Measurements from ENCODE around the gene C11orf54. TPM values are rescaled to one million over a fixed set of nuclear protein-coding genes. Genes with fewer than 3 reads are reported as not detected.

C11orf54 gene
- total RNA-seq, 1 experiment from 2014 or later: 17.1 TPM

DNA sequence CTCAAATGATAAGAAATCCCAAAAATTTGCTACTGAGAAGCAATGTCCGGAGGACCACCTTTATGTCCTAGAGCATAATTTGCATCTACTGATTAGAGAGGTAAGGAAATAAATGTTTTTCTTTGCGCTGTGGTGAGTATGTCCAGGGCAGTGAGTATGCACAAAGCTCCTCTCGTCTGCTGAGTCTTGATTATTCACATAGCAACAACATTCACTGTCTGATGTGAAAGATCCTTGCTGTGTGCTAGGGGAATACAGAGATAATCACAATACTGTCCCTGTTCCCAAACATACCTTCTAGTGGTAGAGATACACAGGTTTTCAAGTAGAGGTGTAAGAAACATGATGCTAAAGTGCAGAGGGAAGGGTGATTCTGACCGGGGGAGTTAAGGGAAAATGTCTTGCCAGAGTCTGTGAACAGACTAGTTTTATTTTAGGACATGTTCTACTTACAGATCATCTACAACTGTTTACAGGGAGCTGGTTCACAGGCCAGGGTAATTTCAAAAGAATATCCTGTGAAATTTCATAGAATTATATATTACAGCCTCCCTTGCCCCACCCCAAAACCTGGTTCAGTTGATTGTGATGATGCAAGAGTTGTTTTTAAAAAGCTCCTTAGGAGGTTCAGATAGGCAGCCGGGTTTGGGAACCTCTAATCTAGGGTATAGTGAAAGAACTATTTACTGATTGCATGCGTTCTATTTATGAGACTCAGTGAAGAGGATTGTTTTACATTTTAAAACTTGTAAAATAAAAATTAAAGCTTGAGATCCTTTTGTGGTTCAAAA lies 55.2 kb downstream of the C11orf54 start:
- H3K36me3 Mint-ChIP-seq (ENCODE audit: insufficient read depth, unreplicated experiment): peaks cover 17% of the 10 kb centered on the region
- H3K9me3 Mint-ChIP-seq (ENCODE audit: low read depth, unreplicated experiment): no peaks in the 10 kb centered on the region
- H3K27ac Mint-ChIP-seq (ENCODE audit: unreplicated experiment): no peak overlapping the region
- DNase-seq: no peak
- intact Hi-C loops (cut with micrococcal nuclease; ENCODE audit: unreplicated experiment): no loop called here
- BruUV-seq (replicated peaks): no TSS peak
- no peak overlapping the region for H3K4me3 Mint-ChIP-seq (ENCODE audit: low read depth, unreplicated experiment)
- no peak for TF ChIP-seq CTCF (IDR thresholded peaks at IDR 0.05; ENCODE audit: unreplicated experiment)
- no peaks in the 10 kb centered on the region for H3K4me1 Mint-ChIP-seq (ENCODE audit: low read depth, unreplicated experiment)
- H3K27me3 Mint-ChIP-seq (ENCODE audit: unreplicated experiment): no peaks in the 10 kb centered on the region
- CTCF ChIA-PET: no interaction called here

GRCh38 chr11:93801366-93801765 lies 59.9 kb downstream of the C11orf54 start:
- Mint-ChIP-seq H3K4me3 (ENCODE audit: low read depth, unreplicated experiment) (no peak overlapping the region), H3K27me3 (ENCODE audit: unreplicated experiment) (no peaks in the 10 kb centered on the region), H3K36me3 (ENCODE audit: insufficient read depth, unreplicated experiment) (peaks cover 12% of the 10 kb centered on the region), H3K4me1 (ENCODE audit: low read depth, unreplicated experiment) (no peaks in the 10 kb centered on the region), H3K27ac (ENCODE audit: unreplicated experiment) (no peak overlapping the region), H3K9me3 (ENCODE audit: low read depth, unreplicated experiment) (no peaks in the 10 kb centered on the region)
- intact Hi-C loops (cut with micrococcal nuclease; ENCODE audit: unreplicated experiment): no loop called here
- CTCF ChIA-PET: no interaction called here
- DNase-seq: no peak
- BruUV-seq (replicated peaks): no TSS peak
- TF ChIP-seq CTCF (IDR thresholded peaks at IDR 0.05; ENCODE audit: unreplicated experiment): no peak

GRCh38 chr11:93804879-93805278 lies 63.4 kb downstream of the C11orf54 start:
- Mint-ChIP-seq H3K27ac (ENCODE audit: unreplicated experiment) (no peak overlapping the region), H3K27me3 (ENCODE audit: unreplicated experiment) (no peaks in the 10 kb centered on the region), H3K36me3 (ENCODE audit: insufficient read depth, unreplicated experiment) (peaks cover 11% of the 10 kb centered on the region), H3K9me3 (ENCODE audit: low read depth, unreplicated experiment) (no peaks in the 10 kb centered on the region), H3K4me3 (ENCODE audit: low read depth, unreplicated experiment) (no peak overlapping the region), H3K4me1 (ENCODE audit: low read depth, unreplicated experiment) (no peaks in the 10 kb centered on the region)
- no peak for TF ChIP-seq CTCF (IDR thresholded peaks at IDR 0.05; ENCODE audit: unreplicated experiment)
- no peak for DNase-seq
- BruUV-seq (replicated peaks): no TSS peak
- intact Hi-C loops (cut with micrococcal nuclease; ENCODE audit: unreplicated experiment): no loop called here
- CTCF ChIA-PET: no interaction called here

- Mint-ChIP-seq H3K4me1 (ENCODE audit: low read depth, unreplicated experiment) (no peaks in the 10 kb centered on the region), H3K36me3 (ENCODE audit: insufficient read depth, unreplicated experiment) (peaks cover 4% of the 10 kb centered on the region), H3K4me3 (ENCODE audit: low read depth, unreplicated experiment) (no peak overlapping the region), H3K27ac (ENCODE audit: unreplicated experiment) (no peak overlapping the region), H3K27me3 (ENCODE audit: unreplicated experiment) (no peaks in the 10 kb centered on the region), H3K9me3 (ENCODE audit: low read depth, unreplicated experiment) (no peaks in the 10 kb centered on the region)
- TF ChIP-seq CTCF (IDR thresholded peaks at IDR 0.05; ENCODE audit: unreplicated experiment): no peak
- DNase-seq: no peak
- no TSS peak for BruUV-seq (replicated peaks)
- intact Hi-C loops (cut with micrococcal nuclease; ENCODE audit: unreplicated experiment): no loop called here
- CTCF ChIA-PET: no interaction called here
Measured at GRCh38 chr11:93807980-93808379, 66.5 kb downstream of the C11orf54 start.
